HPDE6-E6E7 (cell line): ENCODE results near the gene NMNAT3.
A peak's percentile ranks its signal among the peaks of the same experiment; 100 is the strongest.

Source experiments
- DNase-seq: peaks from one replicate; pipeline ENCODE4 v3.0.0; 2011; ENCODE audit warnings: missing footprints; ENCODE audit errors: extremely low spot score

NMNAT3 gene

DNA sequence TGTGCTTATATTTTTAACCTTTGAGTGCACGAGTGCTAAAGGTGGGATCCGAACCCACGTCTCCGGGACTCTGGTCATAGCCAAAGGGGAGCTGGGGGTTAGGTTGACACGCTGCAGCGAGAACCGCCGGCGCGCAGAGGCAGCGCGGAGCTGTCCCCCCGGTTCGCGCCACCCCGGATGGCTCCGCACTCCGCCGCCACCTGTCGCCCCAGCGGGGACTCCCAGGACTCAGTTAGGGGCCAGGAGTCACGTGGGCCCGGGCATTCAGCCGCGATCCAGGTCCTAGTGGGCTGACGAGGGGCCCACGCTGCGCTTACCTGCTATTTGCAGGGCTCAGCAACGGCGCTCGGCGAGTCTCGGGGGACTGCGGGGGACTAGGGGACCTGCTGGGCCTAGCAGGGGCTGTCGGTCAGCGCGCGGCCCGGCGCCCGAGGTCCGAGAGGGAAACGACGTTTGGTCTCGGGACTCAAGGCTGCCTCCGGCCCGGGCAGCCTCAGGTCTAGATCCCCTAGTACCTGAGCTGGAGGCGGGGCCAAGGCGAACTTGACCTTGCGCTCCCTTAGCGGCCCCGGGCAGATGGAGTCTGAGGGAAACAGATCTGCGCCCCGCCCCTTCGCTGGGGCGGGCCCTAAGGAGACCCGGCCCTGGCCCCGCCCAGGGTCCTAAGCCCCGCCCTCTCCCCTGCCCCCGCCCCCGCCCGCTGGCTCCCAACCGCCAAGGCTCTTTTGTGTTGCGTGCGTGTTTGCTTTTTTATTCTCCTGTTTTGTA lies at the start of gene NMNAT3:
NMNAT3 (minus strand) TSS at position 585 of the 768 bp plus-strand sequence. CDS start 50,248 bp downstream, outside the sequence.
- peak; percentile 61 for DNase-seq

DNA sequence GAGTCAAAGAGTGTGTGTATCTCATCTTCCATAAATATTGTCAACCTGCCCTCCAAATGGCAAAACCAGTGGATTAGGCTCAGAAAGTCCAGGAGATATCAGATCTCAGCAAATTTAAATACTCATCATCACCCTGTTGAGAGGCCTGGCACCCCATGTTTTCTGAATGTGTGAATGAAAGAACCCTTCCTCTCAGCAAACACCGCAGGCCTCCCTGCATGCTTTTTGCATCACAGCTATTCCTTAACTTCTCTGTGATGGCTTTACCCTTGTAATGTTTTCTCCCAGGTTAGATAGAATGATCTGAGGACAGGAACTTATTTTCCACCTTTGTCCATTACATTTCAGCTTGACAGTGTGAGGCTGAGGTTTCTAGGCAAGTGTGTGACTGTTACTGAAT lies 43.6 kb upstream of the NMNAT3 start:
- no peak for DNase-seq

DNA sequence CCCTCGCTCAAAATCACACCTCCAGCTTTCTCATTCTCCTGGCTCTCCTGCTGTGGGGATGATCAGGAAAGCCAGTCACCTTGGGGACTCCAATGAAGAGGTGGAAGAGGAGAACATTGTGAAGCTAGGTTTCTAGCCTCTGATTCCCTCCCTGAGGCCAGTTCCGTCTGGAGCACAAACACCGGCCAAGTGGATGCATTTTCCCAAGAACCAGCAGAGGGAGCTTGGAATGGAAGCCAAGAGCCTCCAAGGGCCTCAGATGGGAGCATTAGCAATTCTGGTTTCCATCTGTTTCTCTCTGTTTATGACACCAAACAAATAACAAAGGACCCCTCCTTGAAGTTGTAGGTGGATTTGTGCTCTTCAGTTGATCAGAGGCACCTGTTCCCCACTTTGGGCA lies 40.6 kb upstream of the NMNAT3 start:
- DNase-seq = peak; percentile 44

DNA sequence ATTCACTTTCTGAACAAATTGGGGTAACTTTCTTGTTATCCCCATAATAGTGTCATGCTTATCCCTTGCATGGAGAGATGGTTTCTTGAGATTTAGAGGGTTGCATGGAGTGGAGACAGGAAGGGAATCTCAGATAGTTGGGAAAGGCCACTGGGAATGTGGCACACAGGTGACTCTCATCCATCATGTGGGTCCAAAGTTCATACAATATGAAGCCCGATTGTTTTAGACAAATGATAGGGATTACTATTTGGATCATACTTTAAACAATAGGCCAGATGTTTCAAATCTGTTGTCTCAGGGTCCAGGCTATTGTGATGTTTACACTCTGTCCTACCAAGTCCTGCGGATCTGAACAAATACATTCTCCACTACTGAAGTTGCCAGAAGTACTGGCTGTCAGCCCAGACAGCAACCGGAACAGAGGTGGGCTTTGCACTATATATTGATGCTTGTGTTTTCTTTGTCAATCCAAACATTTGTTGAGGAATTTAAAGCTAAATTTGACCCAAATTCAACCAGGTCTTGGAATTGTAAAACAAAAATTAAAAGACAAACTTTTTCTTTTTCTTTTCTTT lies 39.2 kb upstream of the NMNAT3 start:
- DNase-seq = no peak

DNA sequence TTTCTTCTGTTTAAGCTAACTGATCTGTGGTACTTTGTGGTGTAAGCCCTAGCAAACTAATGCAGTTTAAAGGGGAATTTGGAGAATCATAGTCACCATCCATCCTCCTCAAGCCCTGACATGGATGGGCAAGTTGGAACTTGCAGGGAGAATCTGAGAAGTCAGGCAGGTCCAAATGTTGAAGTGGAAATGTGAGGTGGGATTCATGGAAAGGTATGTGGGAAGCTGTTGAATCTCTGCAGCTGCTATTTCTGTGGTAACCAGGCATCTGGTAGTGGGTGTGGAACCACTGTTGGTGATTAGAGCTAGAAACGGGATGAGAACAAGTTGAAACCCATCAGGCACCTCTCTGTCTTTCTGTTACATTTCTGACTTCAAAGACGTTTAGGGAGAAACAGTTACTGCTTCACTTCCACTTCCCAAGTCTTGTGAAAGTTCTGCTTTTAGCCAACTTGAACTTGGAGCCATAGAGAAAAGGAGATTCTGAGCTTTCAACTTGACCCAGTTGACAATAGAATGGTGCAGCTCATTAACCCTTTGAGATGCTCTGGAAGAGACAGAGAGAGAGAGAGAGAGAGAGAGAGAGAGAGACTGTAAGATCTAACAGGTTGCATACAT lies 38.1 kb upstream of the NMNAT3 start:
- no peak for DNase-seq

DNA sequence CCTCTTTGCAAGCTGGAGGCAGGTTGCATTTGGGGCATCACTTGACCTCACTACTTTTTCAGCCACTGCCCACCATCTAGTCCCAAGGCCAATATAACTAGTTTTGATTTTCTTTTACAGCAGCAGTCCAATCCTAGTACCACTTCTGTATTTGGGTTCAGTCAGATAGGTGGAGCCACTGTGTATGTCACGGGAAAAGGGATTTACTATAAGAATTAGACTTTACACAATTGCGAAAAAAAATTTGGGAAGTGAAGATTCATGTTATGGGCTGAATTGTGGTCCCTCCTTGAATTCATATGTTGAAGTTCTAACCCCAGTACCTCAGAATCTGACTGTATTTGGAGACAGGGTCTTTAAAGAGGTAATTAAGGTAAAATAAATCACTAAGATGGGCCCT lies 37.4 kb upstream of the NMNAT3 start:
- no peak for DNase-seq

DNA sequence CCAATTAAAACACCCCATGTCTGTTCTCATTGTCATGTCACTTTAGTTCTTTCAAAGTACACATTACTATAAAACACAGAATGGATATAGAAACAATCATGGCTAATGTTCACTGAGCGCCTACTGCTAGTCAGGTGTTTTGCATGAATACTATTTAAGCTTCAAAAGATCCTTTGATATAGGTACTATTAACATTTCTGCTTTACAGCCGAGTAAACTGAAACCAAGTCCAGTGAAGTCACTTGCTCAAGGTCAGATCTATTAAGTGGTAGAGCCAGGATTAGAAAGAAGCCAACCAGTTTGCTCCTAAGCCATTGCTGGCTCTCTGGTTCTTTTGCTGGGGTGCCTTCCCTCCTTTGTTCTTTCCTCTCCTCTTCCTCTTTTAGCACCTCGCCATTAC lies 32.4 kb upstream of the NMNAT3 start:
- DNase-seq = no peak

DNA sequence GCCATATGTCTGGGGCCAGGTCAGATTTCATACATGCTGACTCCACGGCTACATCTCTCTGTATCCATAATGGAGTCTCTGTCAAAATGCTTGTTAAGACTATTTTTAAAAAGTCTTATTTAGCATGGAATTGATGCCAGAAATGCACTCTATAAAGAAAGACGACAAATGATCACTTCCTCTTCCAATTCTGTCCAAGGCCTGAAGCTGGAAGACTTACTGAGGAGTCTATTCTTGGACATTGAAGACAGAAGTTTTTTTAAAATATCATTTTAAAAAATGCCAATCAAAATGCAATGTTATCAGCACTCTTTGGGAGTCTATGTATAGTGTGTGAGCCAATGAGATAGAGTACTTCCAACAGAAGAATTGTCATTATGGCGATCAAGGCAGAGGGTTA lies 27.9 kb upstream of the NMNAT3 start:
- no peak for DNase-seq

DNA sequence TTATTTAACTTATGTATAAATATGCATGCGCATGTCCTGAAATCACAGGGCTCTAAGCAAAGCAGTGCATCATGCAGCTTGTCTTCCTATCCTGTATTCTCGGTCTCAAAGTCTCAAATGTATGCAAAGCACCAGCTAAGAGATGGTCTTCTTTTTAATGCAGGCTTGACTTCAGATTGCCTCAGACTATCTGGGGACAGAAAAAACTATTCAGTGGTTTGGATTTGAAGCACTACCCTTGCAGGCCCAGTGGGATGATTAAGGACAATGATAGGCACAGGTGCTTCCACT lies 18.5 kb upstream of the NMNAT3 start:
- no peak for DNase-seq

DNA sequence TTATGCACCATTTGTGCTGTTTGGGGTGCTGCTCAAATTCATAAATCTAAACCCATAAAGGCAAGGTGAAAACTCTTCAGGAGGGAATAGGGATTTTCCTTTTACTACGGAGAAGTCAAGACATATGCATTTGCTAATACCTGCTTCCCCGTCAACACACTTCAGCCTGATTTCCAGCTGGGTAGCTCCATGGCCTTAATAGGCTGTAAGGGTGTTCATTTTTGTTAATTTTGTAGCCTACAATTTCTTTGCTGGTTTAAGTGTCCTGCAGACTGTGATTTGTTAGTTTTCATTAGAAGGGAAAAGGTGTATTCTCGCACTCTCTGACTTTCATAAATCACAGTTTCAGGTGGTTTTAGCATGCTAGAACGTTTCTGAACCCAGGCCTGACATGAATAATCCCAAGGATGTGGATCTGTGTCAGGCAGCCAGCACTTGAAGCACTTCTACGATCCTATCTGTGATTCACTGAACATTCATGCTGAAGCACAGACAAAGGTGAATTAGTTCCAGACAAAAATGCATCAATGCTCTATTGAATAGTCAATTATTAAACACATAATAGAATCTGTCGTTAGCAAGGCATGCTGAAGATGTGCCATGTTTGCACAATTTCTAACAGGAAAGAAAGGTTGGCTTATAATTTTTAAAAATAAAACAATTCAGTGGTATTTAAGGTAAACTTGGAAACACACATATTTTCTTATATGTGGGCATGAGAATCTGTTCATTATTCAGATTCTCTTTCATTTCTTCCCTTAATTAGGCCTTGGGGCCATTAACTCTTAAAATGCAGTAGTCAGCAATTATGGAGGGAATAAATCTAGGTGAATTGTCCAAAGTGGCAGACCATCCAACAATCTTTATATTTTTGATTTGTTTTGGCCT lies 17.9 kb upstream of the NMNAT3 start:
- DNase-seq = no peak

DNA sequence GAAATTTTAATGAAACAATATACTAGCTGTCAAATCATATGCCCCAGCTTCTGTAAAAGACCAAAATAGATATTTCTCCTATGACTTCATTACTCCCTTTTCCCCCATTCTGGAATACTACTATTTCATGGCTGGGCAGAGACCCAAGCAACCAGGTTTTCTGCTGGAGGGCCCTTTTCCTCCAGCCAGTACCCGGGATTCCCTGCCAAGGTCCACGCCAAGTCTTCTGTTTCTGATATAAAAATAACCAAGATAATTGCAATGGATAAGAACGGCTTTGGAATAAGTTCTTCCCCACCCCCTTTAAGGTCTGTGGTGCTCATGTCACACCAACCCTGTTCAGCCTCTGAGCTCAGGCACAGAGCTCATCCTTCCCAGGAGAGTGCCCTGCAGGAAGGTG lies 17.2 kb upstream of the NMNAT3 start:
- DNase-seq = no peak

DNA sequence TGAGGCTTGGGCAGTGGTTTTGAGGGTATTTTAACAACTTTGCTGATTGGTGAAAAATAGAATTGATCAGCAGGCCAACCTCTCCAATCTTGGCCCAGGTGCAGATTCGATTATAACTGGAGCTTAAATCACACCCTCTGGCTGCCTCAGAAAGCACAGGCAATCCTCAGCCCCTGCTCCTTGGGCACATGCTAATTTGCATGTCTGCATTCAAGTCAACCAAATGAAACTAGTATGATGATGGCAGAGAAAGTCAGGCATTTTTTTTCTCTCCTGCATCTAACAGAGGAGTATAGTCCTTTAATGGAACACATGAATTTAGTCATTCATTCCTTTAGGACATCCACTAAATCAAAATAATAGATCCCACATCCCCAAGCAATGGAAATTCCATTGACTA lies 16.8 kb upstream of the NMNAT3 start:
- no peak for DNase-seq

DNA sequence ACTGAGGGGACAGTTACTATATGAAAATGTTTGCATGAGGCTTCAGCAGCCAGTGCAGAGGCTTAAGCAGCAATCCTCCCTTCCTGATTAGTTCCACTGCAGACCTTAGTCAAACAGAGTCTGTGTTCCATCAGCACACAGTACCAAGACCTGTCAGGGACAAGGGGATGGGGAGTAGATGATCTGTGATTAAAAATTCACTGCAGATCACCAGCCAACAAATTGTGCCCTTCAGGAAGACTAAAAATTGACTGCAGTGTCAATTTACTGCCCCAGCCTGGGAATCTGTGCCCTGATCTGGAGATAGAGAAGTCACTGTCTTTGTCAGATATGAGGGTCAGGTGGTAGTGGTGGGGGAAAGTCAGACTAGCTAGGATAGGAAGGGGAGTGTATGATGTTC lies 13.8 kb upstream of the NMNAT3 start:
- no peak for DNase-seq

DNA sequence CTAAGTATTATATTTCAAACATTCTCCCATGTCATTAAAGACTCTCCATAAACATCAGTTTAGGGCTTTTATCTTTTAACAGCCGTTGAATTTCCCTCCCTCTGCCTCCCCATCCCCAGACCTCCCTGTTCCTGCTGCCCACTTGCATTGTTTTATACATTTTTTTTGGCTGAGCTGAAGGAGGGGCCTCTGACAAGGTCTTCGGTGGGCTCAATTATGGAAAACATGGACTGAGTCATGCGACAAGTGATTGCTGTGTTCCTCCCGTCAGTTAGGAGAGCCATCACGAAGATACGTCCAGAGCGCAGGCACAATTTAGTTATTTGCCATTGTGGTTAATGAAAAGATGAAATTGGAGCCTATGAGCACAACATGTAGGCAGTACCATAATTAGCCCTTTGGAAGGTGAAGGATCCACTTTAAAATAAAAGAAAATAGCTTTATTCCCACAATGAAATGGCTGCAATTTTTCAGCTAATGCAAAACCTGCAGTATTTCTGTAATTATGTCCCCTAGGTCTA lies 12.0 kb upstream of the NMNAT3 start:
- DNase-seq = no peak

DNA sequence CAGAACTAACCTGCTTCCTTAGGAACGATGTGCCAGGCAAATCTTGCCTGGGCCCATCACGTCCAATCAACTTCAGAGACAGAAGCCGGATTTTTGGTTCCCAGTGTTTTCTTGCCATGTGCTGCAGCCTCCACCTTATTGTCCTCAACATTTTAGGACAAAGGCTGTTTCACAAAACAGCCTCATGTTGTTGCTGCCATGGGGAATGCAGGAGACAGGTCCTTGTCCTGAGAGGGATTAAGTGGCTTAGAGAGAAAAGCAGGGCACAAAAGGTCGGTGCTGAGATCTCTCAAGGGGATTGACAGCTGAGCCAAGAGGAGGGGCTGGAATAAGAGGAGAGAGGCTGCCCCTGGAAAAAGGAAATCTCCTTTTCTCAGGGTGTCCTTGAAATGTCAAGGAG lies 11.3 kb upstream of the NMNAT3 start:
- no peak for DNase-seq

DNA sequence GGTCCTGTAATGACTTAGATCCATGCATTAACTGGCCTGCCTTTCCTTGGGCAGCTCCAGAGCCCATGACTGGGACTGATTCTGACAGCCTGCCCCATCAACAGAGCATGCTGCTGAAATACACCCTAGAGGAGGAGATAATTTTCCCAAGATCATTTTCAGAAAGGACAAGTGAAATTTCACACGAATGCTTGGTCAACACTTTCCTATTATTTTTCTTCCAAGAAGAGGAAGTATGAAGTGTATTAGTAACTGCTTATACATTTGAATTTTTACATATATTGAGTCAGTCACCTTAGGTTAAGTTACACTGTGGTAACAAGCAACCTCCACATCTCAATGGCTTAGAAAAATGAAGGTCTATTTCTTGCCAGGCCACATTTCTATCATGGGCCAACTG lies 9.7 kb upstream of the NMNAT3 start:
- no peak for DNase-seq

DNA sequence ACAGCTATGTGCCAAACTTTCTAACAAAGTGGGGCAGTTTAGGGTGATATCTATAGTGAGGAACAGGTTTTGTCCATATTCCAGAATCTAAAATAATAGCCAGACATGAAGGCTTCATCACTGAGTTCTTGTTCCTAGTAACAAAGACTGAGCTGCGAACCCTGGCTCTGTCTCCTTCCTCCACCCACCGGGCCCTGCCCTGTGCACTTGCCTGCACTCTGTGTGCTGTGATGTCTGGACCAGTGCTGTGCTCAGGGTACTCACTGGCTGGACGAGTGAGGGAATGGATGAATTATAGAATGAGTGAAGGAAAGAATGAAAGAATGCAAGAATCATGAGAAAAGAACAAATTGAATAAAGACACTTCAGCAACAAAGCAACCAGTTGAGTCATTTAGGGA lies 8.9 kb upstream of the NMNAT3 start:
- no peak for DNase-seq

DNA sequence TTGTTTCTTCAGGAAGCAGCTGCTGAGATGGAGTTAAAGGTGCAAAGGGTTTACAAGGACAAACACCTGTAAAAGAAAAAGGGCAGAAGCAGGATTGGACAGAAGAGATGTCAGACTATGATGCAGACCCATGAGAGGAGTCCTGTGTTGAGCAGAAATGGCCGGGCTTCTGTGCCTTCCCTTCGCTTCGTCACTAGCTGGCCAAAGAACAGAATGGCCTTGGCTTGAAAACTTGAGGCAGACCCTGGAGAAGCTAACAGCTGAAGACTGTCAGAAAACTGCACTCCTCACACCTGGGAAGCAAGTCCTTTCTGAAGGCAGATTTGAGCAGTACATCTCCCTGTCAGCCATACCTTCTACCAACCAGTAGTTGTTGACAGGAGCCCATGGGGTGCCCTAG lies 8.4 kb upstream of the NMNAT3 start:
- no peak for DNase-seq

DNA sequence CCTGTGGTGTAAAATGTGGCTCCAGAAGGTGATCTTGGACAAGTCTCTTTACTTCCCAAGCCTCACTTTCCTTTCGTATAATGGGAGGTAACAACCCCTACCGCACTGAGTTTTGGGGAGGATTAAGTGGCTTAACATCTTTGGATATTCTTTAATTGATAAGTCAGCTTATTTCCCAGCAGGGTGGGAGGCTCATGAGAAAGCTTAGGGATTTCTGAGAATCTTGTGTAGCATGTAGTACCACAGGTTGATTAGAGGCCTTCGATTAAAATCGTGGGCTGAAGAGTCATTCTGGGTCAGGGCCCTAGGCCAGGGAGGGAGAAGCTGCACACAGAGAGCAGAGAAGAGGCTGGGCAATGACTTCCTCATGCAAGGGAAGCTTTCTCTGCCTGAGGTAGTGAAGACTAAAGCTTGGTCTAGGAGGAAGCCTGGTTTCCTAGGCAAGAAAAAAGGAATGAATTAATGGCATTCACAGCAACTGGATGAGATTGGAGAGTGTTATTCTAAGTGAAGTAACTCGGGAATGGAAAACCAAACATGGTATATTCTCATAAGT lies 1.5 kb upstream of the NMNAT3 start:
- DNase-seq = no peak

DNA sequence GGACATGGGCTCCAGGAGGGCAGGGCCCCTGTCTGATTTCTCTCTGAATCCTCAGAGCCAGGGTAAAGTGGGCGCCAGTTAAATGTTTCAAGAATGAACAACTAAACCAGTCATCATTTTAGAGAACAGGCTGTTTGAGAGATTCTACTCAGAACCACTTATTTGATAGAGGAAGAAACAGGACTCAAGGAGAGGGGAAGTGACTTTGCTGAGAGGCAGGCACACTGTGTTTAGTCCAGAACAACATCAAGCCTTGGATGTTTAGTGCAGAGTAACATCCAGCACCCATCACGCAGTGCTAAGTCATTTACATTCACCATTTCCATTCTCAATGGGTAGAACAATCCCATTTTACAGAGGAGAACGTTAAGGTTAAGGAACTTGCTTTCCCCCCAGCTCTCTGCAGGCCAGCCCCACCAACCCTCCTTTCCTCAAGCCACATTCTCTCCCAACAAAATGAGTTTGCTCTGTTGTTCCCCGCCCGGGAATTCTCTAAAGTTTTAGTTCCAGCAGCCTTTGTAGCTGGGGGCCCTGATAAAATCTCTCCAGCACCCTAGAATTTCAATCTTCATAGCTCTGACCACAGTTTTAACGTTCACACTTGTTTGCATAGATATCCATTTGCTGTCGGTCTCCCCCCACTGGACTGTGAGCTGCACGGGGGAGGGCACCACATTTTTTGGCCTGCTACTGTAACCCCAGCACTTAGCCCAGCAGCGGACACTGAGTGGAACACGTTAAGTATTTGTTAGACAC lies 962 bp downstream of the NMNAT3 start:
- DNase-seq = no peak

DNA sequence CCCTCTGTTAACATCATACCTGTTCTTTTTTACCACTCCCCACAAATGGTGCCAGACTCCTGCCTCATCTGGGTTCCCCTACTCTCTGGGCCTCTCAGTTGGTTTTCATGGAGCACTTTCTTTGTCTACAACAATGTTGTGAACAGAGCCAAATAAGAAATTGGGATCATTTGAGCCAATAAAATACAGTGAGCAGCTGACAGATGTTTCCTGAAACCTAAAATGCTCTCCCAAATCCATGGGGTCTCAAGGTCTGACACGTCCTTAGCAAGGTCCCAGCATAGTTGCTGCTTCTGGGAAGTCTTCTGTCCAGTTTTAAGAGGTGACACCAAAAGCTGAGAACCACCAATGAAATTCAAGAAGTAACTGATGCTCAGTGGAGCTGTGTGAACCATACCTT lies 1.7 kb downstream of the NMNAT3 start:
- no peak for DNase-seq
